HG03442 (cell line): Measurements from ENCODE around the gene SDK2.
A peak's percentile ranks its signal among the peaks of the same experiment; 100 is the strongest.

Experiments used
- ATAC-seq: cut with Tn5 transposase; IDR thresholded peaks from one replicate; pipeline ENCODE4 v1.9.1; 2021; ENCODE audit warnings: mild to moderate bottlenecking, moderate library complexity; ENCODE audit not compliant: unreplicated experiment

SDK2 gene

DNA sequence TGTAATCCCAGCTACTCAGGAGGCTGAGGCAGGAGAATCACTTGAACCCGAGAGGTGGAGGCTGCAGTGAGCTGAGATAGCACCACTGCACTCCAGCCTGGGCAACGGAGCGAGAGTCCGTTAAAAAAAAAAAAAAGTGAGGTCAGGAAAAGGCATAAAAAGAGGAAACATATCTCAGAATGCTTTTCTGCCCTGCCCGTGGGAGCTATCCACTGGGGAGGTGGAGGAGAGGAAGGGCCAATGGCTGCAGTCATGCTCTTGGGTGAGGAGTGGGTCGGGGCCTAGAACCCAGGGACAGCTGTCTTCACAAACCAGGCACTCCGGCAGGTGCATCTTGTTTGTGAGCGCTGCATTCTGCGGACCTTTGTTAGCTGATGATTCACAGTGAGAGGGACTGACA lies 272.4 kb downstream of the SDK2 start:
- ATAC-seq, result no peak

DNA sequence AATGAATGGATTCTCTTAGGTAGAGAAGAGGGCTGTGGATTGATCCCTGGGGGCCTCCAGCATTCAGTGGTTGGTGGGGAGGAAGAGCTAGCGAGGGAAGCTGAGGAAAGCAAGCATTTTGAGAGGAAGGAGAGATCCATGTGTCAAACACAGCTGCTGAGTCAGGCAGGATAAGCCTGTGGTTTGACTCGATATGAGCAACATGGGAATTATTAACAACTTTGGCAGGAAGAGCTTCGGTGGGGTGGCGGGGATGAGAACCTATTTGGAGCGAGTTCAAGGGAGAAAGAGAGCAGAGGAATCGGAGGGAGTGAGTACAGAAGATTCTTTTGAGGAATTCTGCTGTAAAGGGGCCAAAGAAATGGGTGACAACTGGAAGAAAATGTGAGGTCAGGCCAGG lies 273.0 kb downstream of the SDK2 start:
- no peak for ATAC-seq

- peak; percentile 66 for ATAC-seq
Observed at GRCh38 chr17:73369817-73370490, 274.3 kb downstream of the SDK2 start.

- no peak for ATAC-seq
Observed at GRCh38 chr17:73369111-73369521, 275.1 kb downstream of the SDK2 start.

- no peak for ATAC-seq
Observed at GRCh38 chr17:73368085-73368631, 276.1 kb downstream of the SDK2 start.

GRCh38 chr17:73365906-73366623 lies 278.2 kb downstream of the SDK2 start:
- ATAC-seq, result no peak

DNA sequence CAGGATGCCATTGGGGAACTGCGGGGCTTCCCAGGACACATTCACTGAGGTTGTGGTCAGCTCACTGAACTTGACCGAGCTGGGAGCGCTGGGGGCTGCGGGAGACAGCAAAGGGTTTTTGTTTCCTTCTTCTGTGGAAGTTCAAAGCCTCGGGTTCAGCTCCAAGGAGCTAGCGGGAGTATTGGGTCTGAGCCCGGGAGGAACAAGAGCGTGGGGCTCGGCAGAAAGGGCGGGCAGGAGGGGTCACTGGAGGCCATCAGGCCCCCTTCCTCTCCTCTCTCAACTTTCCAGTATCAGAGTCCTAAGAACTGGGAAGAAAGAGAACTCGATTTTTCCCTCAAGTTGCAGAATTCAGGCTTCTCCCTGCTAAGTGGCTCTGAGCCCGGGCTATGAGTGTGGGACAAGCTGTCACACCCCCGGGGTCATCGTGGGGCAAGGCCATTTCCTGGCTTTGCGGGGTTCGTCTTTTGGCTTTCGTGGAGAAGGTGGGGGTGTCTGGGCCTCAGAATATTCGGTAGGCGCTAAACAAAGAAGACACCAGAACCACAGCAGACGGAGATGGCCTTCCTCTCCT lies 278.9 kb downstream of the SDK2 start:
- no peak for ATAC-seq

DNA sequence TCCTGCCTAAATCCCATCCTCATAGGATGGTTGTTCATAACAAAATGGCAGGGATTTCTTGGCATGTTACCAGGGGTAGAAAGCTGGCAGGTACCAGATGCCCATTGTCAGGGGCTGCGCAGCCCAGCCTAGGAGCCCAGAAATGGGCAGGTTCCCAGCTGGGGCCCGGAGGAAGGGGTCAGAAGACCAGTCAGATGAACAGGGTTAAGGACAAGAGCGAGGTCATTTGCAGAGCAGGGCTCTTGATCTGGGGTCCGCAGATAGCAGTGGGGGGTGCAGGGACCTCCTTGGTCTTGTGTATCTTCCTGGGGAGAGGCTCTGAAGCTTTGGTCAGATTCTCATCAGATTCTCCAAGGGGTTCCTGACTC lies 280.1 kb downstream of the SDK2 start:
- ATAC-seq, result no peak

- no peak for ATAC-seq
Observed at GRCh38 chr17:73363442-73364154, 280.6 kb downstream of the SDK2 start.

GRCh38 chr17:73362697-73363096 lies 281.5 kb downstream of the SDK2 start:
- no peak for ATAC-seq

DNA sequence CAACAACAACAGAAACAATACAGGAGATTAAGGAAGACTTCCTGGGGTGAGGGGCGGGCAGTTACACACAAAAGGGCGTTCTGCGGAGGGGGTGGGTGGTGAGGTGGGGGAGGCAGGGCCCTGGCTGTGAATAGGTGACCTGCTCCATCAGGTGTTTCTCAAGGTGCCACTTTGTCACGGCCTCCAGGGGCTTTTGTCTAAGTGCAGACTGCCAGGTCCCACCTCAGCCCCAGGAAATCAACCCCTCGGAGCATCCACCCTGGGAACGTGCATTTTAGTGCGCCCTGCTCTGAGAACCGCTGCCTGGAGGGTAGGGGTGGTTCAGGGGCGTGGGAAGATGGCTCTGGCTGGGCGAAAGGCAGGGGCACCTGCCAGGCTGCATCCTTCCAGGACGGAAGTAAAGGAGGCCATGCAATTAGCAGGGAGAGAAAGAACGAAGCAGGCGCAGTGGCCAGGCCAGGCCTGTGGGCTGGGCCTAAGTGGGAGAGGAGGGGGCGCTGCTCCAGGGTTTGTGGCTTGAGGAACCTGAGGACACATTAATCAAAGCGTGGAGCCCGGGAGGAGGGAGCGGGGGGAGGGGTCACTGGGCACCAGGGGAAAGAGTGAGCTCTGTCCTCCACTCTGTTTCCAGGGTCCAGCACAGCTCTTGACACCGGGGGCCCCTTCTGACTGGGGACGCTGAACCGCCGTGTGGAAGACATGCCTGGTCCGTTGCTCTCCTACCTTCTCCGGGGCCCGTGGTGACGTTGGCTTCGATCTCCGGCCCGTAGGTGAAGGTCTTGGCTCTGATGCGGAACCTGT lies 283.1 kb downstream of the SDK2 start:
- no peak for ATAC-seq

- ATAC-seq, result no peak
Observed at GRCh38 chr17:73359987-73360410, 284.2 kb downstream of the SDK2 start.

DNA sequence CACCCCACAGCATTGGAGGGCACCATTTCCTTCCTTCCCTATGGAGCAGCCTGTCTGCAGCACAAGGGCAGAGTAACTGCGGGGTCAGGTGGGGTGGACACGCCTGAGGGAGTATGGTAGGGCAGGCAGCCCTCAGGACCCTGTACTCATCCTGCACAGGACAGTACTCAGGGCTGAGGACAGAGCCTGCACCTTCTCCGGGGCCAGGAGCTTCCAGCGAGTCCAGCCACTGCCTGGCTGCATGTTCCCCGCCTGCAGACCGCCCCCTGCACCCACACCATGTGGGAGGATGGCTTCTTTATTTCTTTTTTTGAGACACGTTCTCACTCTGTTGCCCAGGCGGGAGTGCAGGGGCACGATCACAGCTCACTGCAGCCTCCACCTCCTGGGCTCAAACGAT lies 284.9 kb downstream of the SDK2 start:
- no peak for ATAC-seq

GRCh38 chr17:73358668-73359067 lies 285.6 kb downstream of the SDK2 start:
- ATAC-seq, result no peak

- ATAC-seq, result no peak
Observed at GRCh38 chr17:73357981-73358380, 286.3 kb downstream of the SDK2 start.

GRCh38 chr17:73357318-73357717 lies 286.9 kb downstream of the SDK2 start:
- ATAC-seq, result no peak

- ATAC-seq, result no peak
Observed at GRCh38 chr17:73356561-73357170, 287.6 kb downstream of the SDK2 start.

GRCh38 chr17:73354423-73355284 lies 289.6 kb downstream of the SDK2 start:
- ATAC-seq, result no peak

DNA sequence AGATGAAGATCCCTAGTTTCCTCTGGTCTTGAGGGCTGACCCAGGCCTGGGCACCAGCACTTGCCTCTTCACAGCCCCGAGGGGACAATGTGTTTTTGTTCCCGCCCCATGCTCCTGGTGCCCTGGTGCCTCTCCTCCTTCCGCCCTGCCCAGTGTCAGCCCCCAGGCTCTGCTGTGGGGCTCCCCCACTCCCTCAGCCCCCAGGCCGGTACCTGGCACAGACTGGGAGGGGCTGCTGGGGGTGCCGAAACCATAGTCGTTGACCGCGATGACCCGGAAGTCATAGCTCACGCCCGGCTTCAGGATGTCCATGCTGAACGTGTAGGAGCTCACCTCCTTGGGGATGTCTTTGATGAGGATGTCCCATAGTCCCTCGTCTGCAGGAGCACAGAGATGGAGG lies 292.0 kb downstream of the SDK2 start:
- ATAC-seq, result no peak
